OCI-LY1 (cell line): ENCODE data around the gene MAN1A1.
"Not testable (repeated sequence)": the region's sequence is repeated elsewhere in the genome, so short reads cannot be mapped to it uniquely, and the experiment has no call there.

ENCODE experiments used
- H2AFZ ChIP-seq: fragments of 200-600 bp; sonication (generic), shearing (Covaris generic); 2 replicates; pipeline ENCODE4 v1.6.0; 2014; ENCODE audit warnings: antibody characterized with exemption, mild to moderate bottlenecking, low read length
- H3F3A ChIP-seq: fragments of 200-600 bp; sonication (generic), shearing (Covaris generic); 2 replicates; pipeline ENCODE4 v1.6.0; 2014; ENCODE audit warnings: mild to moderate bottlenecking, antibody characterized with exemption, low read length, moderate library complexity; ENCODE audit not compliant: insufficient read depth
- H3K27ac ChIP-seq: fragments of 200-600 bp; sonication (generic); 2 replicates; pipeline ENCODE4 v1.5.1; 2014; ENCODE audit warnings: low read length, mixed run types, mild to moderate bottlenecking, low read depth; ENCODE audit not compliant: poor library complexity, severe bottlenecking
- H3K27me3 ChIP-seq: fragments of 200-600 bp; sonication (generic); 2 replicates; pipeline ENCODE4 v1.6.0; 2014; ENCODE audit warnings: antibody characterized with exemption, mild to moderate bottlenecking, low read length, moderate library complexity; ENCODE audit not compliant: insufficient read depth
- H3K36me3 ChIP-seq: fragments of 200-600 bp; sonication (generic); 2 replicates; pipeline ENCODE4 v1.6.1; 2014; ENCODE audit warnings: mild to moderate bottlenecking, antibody characterized with exemption, low read length, moderate library complexity, mixed read lengths; ENCODE audit not compliant: insufficient read depth
- H3K4me1 ChIP-seq: fragments of 200-600 bp; sonication (generic); 2 replicates; pipeline ENCODE4 v1.5.1; 2014; ENCODE audit warnings: mild to moderate bottlenecking, low read length, moderate library complexity; ENCODE audit not compliant: insufficient read depth, severe bottlenecking
- H3K4me2 ChIP-seq: fragments of 200-600 bp; sonication (generic), shearing (Covaris generic); 2 replicates; pipeline ENCODE4 v1.6.1; 2014; ENCODE audit warnings: low read length
- H3K4me3 ChIP-seq: fragments of 200-600 bp; sonication (generic); 2 replicates; pipeline ENCODE4 v1.5.1; 2014; ENCODE audit warnings: low read length, low read depth, mild to moderate bottlenecking, mixed read lengths; ENCODE audit not compliant: poor library complexity, severe bottlenecking
- H3K79me2 ChIP-seq: fragments of 200-600 bp; shearing (Covaris generic); 2 replicates; pipeline ENCODE4 v1.6.1; 2016; ENCODE audit warnings: mixed run types, low read length, mixed read lengths; ENCODE audit not compliant: insufficient read depth
- H3K9ac ChIP-seq: fragments of 200-600 bp; sonication (generic), shearing (Covaris generic); 2 replicates; pipeline ENCODE4 v1.6.1; 2014; ENCODE audit warnings: mild to moderate bottlenecking, low read length, mixed read lengths
- H3K9me2 ChIP-seq: fragments of 200-600 bp; sonication (generic), shearing (Covaris generic); 2 replicates; pipeline ENCODE4 v1.6.1; 2014; ENCODE audit warnings: low read depth, mild to moderate bottlenecking, low read length, mixed read lengths
- H3K9me3 ChIP-seq: fragments of 200-600 bp; shearing (Covaris generic); 2 replicates; pipeline ENCODE4 v1.6.1; 2014; ENCODE audit warnings: low read length, mixed read lengths
- H4K20me1 ChIP-seq: fragments of 200-600 bp; sonication (generic), shearing (Covaris generic); 2 replicates; pipeline ENCODE4 v1.6.0; 2016; ENCODE audit warnings: mild to moderate bottlenecking, low read length; ENCODE audit not compliant: insufficient read depth
- EZH2 ChIP-seq: fragments of 200-600 bp; sonication (generic), shearing (Covaris generic); IDR thresholded peaks from 2 replicates; pipeline ENCODE4 v1.8.0; 2017; ENCODE audit warnings: borderline replicate concordance, mixed run types, mild to moderate bottlenecking, antibody characterized with exemption, low read length, moderate library complexity, mixed read lengths
- TF ChIP-seq, protein P1 (sequence below): fragments of 200-600 bp; sonication (generic), shearing (Covaris generic); IDR thresholded peaks from 2 replicates; pipeline ENCODE4 v1.5.1; 2017; ENCODE audit warnings: mild to moderate bottlenecking, antibody characterized with exemption, low read length, moderate library complexity, mixed read lengths

Gene MAN1A1

GRCh38 chr6:119385994-119386393 lies 36.4 kb upstream of the MAN1A1 start:
- Histone ChIP-seq H4K20me1 (no peaks in the 10 kb centered on the region), H3K36me3 (no peaks in the 10 kb centered on the region), H3K79me2 (no peaks in the 10 kb centered on the region), H3K9me2 (no peaks in the 10 kb centered on the region), H2AFZ (no peak overlapping the region), H3K9ac (no peak overlapping the region), H3F3A (no peaks in the 10 kb centered on the region), H3K4me1 (no peaks in the 10 kb centered on the region), H3K4me3 (no peak overlapping the region), H3K27ac (no peak overlapping the region), H3K27me3 (no peaks in the 10 kb centered on the region), H3K9me3 (no peaks in the 10 kb centered on the region), H3K4me2 (no peak overlapping the region)
- TF ChIP-seq, protein P1, sequence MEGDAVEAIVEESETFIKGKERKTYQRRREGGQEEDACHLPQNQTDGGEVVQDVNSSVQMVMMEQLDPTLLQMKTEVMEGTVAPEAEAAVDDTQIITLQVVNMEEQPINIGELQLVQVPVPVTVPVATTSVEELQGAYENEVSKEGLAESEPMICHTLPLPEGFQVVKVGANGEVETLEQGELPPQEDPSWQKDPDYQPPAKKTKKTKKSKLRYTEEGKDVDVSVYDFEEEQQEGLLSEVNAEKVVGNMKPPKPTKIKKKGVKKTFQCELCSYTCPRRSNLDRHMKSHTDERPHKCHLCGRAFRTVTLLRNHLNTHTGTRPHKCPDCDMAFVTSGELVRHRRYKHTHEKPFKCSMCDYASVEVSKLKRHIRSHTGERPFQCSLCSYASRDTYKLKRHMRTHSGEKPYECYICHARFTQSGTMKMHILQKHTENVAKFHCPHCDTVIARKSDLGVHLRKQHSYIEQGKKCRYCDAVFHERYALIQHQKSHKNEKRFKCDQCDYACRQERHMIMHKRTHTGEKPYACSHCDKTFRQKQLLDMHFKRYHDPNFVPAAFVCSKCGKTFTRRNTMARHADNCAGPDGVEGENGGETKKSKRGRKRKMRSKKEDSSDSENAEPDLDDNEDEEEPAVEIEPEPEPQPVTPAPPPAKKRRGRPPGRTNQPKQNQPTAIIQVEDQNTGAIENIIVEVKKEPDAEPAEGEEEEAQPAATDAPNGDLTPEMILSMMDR: no peak
- no peak for TF ChIP-seq EZH2

- Histone ChIP-seq H3K9me2 (no peaks in the 10 kb centered on the region), H3K27me3 (no peaks in the 10 kb centered on the region), H3K36me3 (no peaks in the 10 kb centered on the region), H3K4me2 (no peak overlapping the region), H3F3A (no peaks in the 10 kb centered on the region), H3K9ac (no peak overlapping the region), H2AFZ (no peak overlapping the region), H3K27ac (no peak overlapping the region), H3K79me2 (no peaks in the 10 kb centered on the region), H3K4me1 (no peaks in the 10 kb centered on the region), H4K20me1 (no peaks in the 10 kb centered on the region), H3K4me3 (no peak overlapping the region), H3K9me3 (no peaks in the 10 kb centered on the region)
- TF ChIP-seq, protein P1: no peak
- no peak for TF ChIP-seq EZH2
Observed at GRCh38 chr6:119384444-119384843, 34.9 kb upstream of the MAN1A1 start.

GRCh38 chr6:119379809-119380208 lies 30.2 kb upstream of the MAN1A1 start:
- H3K9me3 ChIP-seq: no peaks in the 10 kb centered on the region
- H3K27me3 ChIP-seq: no peaks in the 10 kb centered on the region
- TF ChIP-seq, protein P1: no peak
- no peak for TF ChIP-seq EZH2
- H3K9me2 ChIP-seq: no peaks in the 10 kb centered on the region
- H3F3A ChIP-seq: no peaks in the 10 kb centered on the region
- no peak overlapping the region for H3K4me2 ChIP-seq
- no peak overlapping the region for H3K4me3 ChIP-seq
- no peaks in the 10 kb centered on the region for H4K20me1 ChIP-seq
- H2AFZ ChIP-seq: no peak overlapping the region
- no peaks in the 10 kb centered on the region for H3K36me3 ChIP-seq
- H3K9ac ChIP-seq: no peak overlapping the region
- no peak overlapping the region for H3K27ac ChIP-seq
- no peaks in the 10 kb centered on the region for H3K4me1 ChIP-seq
- no peaks in the 10 kb centered on the region for H3K79me2 ChIP-seq

DNA sequence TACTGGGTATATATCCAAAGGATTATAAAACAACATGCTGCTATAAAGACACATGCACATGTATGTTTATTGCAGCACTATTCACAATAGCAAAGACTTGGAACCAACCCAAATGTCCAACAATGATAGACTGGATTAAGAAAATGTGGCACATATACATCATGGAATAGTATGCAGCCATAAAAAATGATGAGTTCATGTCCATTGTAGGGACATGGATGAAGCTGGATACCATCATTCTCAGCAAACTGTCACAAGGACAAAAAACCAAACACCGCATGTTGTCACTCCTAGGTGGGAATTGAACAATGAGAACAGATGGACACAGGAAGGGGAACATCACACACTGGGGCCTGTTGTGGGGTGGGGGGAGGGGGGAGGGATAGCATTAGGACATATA lies 27.5 kb upstream of the MAN1A1 start:
- H3K27me3 ChIP-seq, H3K4me1 ChIP-seq, H3K36me3 ChIP-seq, H3K9me2 ChIP-seq, H3K9me3 ChIP-seq, H3K4me2 ChIP-seq, H4K20me1 ChIP-seq, H3F3A ChIP-seq, H3K79me2 ChIP-seq, H2AFZ ChIP-seq, H3K9ac ChIP-seq, H3K4me3 ChIP-seq, H3K27ac ChIP-seq: not testable (repeated sequence)
